Liver (tissue), 9 donors: ENCODE data around the gene DRAM2. TPM values are rescaled to one million over a fixed set of nuclear protein-coding genes. Genes with fewer than 3 reads are reported as not detected.

Experiments
- DNase-seq: peaks from one replicate; pipeline ENCODE4 v3.0.0-alpha.2; 2017; ENCODE audit warnings: low spot score
- H3K27ac ChIP-seq, 2 donors: one replicate each; pipeline ENCODE4 v1.7.0; 2013; ENCODE audit warnings: inconsistent platforms in 2 of 2, low read length in 2 of 2, control low read depth in 1 of 2, low read depth in 1 of 2, mild to moderate bottlenecking in 1 of 2
- H3K27me3 ChIP-seq, 4 donors: one replicate each; pipeline versions ENCODE4 v1.6.1 to v1.7.0; 2013; ENCODE audit warnings: low read length in 3 of 4, inconsistent platforms in 1 of 4, mild to moderate bottlenecking in 1 of 4, moderate library complexity in 1 of 4; ENCODE audit not compliant: control insufficient read depth in 4 of 4, insufficient read depth in 4 of 4
- H3K36me3 ChIP-seq, 4 donors: one replicate each; pipeline versions ENCODE4 v1.6.1 to v1.7.0; 2013; ENCODE audit warnings: low read length in 3 of 4, mild to moderate bottlenecking in 3 of 4, low read depth in 1 of 4, moderate library complexity in 1 of 4; ENCODE audit not compliant: control insufficient read depth in 4 of 4, insufficient read depth in 3 of 4
- H3K4me1 ChIP-seq, 4 donors: one replicate each; pipeline versions ENCODE4 v1.6.1 to v1.7.0; 2013; ENCODE audit warnings: low read length in 3 of 4, mild to moderate bottlenecking in 3 of 4, moderate library complexity in 1 of 4; ENCODE audit not compliant: control insufficient read depth in 4 of 4, insufficient read depth in 4 of 4
- H3K4me3 ChIP-seq, 3 donors: one replicate each; pipeline versions ENCODE4 v1.6.1 to v1.7.0; 2013; ENCODE audit warnings: low read length in 3 of 3, control low read depth in 1 of 3, low read depth in 1 of 3, mild to moderate bottlenecking in 1 of 3
- H3K9ac ChIP-seq, 2 donors: one replicate each; pipeline ENCODE4 v1.7.0; 2013; ENCODE audit warnings: low read length in 2 of 2, mild to moderate bottlenecking in 2 of 2, moderate library complexity in 2 of 2, control low read depth in 1 of 2, low read depth in 1 of 2
- H3K9me3 ChIP-seq, 4 donors: one replicate each; pipeline versions ENCODE4 v1.6.1 to v1.7.0; 2013; ENCODE audit warnings: low read length in 3 of 4; ENCODE audit not compliant: control insufficient read depth in 4 of 4
- EGR1 ChIP-seq, 2 donors: IDR thresholded peaks; 2 replicates each; pipeline ENCODE4 v1.6.1; 2016 to 2018; ENCODE audit warnings: antibody characterized with exemption in 2 of 2, low read depth in 2 of 2
- FOXA1 ChIP-seq: IDR thresholded peaks from 2 replicates; pipeline ENCODE4 v1.6.1; 2016; ENCODE audit warnings: antibody characterized with exemption
- FOXA2 ChIP-seq: IDR thresholded peaks from 2 replicates; pipeline ENCODE4 v1.6.1; 2016; ENCODE audit warnings: antibody characterized with exemption
- GABPA ChIP-seq, 2 donors: IDR thresholded peaks in 1 of 2; conservative IDR thresholded peaks in 1 of 2; 2 replicates each; pipeline ENCODE4 v1.6.1; 2016; ENCODE audit warnings: antibody characterized with exemption in 2 of 2, mild to moderate bottlenecking in 1 of 2, moderate library complexity in 1 of 2
- HNF4A ChIP-seq, 2 donors: conservative IDR thresholded peaks; 2 replicates each; pipeline ENCODE4 v1.6.1; 2016; ENCODE audit warnings: antibody characterized with exemption in 2 of 2, mild to moderate bottlenecking in 2 of 2
- HNF4G ChIP-seq: IDR thresholded peaks from 2 replicates; pipeline ENCODE4 v1.6.1; 2016; ENCODE audit warnings: antibody characterized with exemption
- JUND ChIP-seq, 2 donors: IDR thresholded peaks; 2 replicates each; pipeline ENCODE4 v1.6.1; 2016; ENCODE audit warnings: antibody characterized with exemption in 2 of 2
- NR2F2 ChIP-seq: IDR thresholded peaks from 2 replicates; pipeline ENCODE4 v1.6.1; 2016; ENCODE audit warnings: antibody characterized with exemption
- RXRA ChIP-seq, 2 donors: IDR thresholded peaks; 2 replicates each; pipeline ENCODE4 v1.6.1; 2017 to 2018; ENCODE audit warnings: antibody characterized with exemption in 2 of 2, mild to moderate bottlenecking in 1 of 2
- SP1 ChIP-seq: IDR thresholded peaks from 2 replicates; pipeline ENCODE4 v1.6.1; 2018; ENCODE audit warnings: antibody characterized with exemption, mild to moderate bottlenecking
- TAF1 ChIP-seq: conservative IDR thresholded peaks from 2 replicates; pipeline ENCODE4 v1.6.1; 2016; ENCODE audit warnings: antibody characterized with exemption, mild to moderate bottlenecking
- YY1 ChIP-seq: IDR thresholded peaks from 2 replicates; pipeline ENCODE4 v1.6.1; 2016; ENCODE audit warnings: antibody characterized with exemption, mild to moderate bottlenecking
- WGBS: extraction: QIAGEN DNeasy Blood & Tissue Kit; methylation state at CpG from one replicate; pipeline ENCODE4 v1.1.7; 2013; 5-methylcytosine and 5-hydroxymethylcytosine counted together
- polyA plus RNA-seq, 2 donors: library from polyadenylated mRNA; stranded (reverse) in 1 of 2; unstranded in 1 of 2; fragments of 200-250 nt in 1 of 2; fragments of >200 nt in 1 of 2; fragmentation: Nextera tagmentation in 1 of 2; extraction: Ambion mirVana in 1 of 2; gene quantifications; one replicate each; pipeline versions ENCODE4 v1.2.1 to v1.2.3, GENCODE V29; 2013 to 2015
- total RNA-seq, 2 donors: library from RNA; depleted of rRNA; stranded (reverse); fragments of >200 nt; gene quantifications; one replicate each; pipeline ENCODE4 v1.2.3, GENCODE V29; 2014
- TF ChIP-seq, protein P1 (sequence below): IDR thresholded peaks from 2 replicates; pipeline ENCODE4 v1.6.1; 2016; ENCODE audit warnings: antibody characterized with exemption
- TF ChIP-seq, protein P2 (sequence below): IDR thresholded peaks from 2 replicates; pipeline ENCODE4 v1.6.1; 2016; ENCODE audit warnings: antibody characterized with exemption
- TF ChIP-seq, protein P3 (sequence below): fragments of 150-350 bp; IDR thresholded peaks from 2 replicates; pipeline ENCODE4 v1.5.1; 2017; ENCODE audit warnings: improper control_type of control experiment, low read depth, low read length; ENCODE audit not compliant: missing input control
- TF ChIP-seq, protein P4 (sequence below): IDR thresholded peaks from 2 replicates; pipeline ENCODE4 v1.6.1; 2016; ENCODE audit warnings: antibody characterized with exemption
- TF ChIP-seq, protein P5 (sequence below): IDR thresholded peaks from 2 replicates; pipeline ENCODE4 v1.6.1; 2016; ENCODE audit warnings: antibody characterized with exemption, mild to moderate bottlenecking
- donor health status: healthy.
- donor health status: healthy.
- donor health status: healthy.
- donor health status: healthy.
- donor health status: healthy.

The DRAM2 gene
- total and polyA plus RNA-seq, 4 donors, result 15.7 to 33.9 (median 19.8) TPM

DNA sequence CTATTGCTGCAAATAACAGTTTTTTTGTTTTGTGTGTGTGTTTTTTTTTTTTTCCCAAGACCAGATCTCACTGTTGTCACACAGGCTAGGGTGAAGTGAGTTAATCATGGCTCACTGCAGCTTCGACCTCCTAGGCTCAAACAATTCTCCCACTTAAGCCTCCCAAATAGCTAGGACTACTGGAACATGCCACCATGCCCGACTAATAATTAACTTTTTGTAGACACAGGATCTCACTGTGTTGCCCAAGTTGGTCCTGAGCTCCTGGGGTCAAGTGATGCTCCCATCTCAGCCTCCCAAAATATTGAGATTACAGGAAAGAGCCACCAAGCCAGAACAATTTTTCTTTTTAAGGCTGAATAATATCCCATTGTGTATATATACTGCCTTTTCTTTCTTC is 34.9 kb downstream of the DRAM2 start:
- no peak for DNase-seq

DNA sequence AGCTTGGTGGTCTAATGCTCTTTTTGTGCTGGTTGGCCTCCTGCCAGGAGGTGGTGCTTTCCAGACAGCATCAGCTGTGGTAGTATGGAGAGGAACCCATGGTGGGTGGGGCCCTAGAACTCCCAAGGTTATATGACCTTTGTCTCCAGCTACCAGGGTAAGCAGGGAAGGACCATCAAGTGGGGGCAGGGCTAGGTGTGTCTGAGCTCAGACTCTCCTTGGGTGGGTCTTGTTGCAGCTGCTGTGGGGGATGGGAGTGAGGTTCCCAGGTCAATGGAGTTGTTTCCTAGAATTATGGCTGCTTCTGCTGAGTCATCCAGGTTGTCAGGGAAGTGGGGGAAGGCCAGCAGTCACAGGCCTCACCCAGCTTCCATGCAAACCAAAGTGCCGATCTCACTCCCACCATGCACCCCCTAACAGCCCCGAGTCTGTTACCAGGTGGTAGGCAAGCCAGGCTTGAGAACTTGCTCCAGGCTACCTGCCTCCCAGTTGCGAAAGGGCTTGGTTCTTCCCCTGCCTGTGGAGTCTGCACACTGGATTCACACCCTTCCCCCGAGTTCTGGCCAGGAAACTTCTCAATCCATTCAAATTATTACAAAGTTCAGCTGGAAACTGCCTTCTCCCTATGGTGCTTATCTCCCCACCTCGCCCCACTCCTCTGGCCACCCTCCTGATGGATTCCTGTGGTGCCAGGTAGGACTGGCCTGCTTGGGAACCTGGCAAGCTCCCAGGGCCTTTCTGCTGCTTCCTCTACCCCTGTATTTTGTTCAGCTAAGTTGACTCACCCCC is 37.8 kb downstream of the DRAM2 start:
- no peak for DNase-seq
- 78% methylated on average over 5 of the region's 5 CpGs for WGBS
- no peak for TF ChIP-seq HNF4G
- TF ChIP-seq GABPA (IDR thresholded peaks at IDR 0.05 in 1 of 2, conservative IDR thresholded peaks at IDR 0.05 in 1 of 2), result no peak
- TF ChIP-seq YY1, result no peak
- TF ChIP-seq JUND (IDR thresholded peaks at IDR 0.05), result no peak
- TF ChIP-seq TAF1, result no peak
- TF ChIP-seq, protein P1, sequence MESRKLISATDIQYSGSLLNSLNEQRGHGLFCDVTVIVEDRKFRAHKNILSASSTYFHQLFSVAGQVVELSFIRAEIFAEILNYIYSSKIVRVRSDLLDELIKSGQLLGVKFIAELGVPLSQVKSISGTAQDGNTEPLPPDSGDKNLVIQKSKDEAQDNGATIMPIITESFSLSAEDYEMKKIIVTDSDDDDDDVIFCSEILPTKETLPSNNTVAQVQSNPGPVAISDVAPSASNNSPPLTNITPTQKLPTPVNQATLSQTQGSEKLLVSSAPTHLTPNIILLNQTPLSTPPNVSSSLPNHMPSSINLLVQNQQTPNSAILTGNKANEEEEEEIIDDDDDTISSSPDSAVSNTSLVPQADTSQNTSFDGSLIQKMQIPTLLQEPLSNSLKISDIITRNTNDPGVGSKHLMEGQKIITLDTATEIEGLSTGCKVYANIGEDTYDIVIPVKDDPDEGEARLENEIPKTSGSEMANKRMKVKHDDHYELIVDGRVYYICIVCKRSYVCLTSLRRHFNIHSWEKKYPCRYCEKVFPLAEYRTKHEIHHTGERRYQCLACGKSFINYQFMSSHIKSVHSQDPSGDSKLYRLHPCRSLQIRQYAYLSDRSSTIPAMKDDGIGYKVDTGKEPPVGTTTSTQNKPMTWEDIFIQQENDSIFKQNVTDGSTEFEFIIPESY, result no peak
- TF ChIP-seq, protein P2, sequence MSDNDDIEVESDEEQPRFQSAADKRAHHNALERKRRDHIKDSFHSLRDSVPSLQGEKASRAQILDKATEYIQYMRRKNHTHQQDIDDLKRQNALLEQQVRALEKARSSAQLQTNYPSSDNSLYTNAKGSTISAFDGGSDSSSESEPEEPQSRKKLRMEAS, result no peak
- TF ChIP-seq, protein P3, sequence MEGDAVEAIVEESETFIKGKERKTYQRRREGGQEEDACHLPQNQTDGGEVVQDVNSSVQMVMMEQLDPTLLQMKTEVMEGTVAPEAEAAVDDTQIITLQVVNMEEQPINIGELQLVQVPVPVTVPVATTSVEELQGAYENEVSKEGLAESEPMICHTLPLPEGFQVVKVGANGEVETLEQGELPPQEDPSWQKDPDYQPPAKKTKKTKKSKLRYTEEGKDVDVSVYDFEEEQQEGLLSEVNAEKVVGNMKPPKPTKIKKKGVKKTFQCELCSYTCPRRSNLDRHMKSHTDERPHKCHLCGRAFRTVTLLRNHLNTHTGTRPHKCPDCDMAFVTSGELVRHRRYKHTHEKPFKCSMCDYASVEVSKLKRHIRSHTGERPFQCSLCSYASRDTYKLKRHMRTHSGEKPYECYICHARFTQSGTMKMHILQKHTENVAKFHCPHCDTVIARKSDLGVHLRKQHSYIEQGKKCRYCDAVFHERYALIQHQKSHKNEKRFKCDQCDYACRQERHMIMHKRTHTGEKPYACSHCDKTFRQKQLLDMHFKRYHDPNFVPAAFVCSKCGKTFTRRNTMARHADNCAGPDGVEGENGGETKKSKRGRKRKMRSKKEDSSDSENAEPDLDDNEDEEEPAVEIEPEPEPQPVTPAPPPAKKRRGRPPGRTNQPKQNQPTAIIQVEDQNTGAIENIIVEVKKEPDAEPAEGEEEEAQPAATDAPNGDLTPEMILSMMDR, result no peak
- TF ChIP-seq EGR1 (IDR thresholded peaks at IDR 0.05; ENCODE audit: low read depth in 2 of 2), result no peak

More for the DNA sequence above, 34.9 kb downstream of the DRAM2 start:
- Histone ChIP-seq H3K4me3 (no peak overlapping the region), H3K27ac (no peak overlapping the region), H3K9ac (no peak overlapping the region), H3K36me3 (no peaks in the 10 kb centered on the region), H3K9me3 (peaks cover 0 to 6% (median 4%) of the 10 kb centered on the region in 4 donors), H3K4me1 (peaks cover 0 to 3% (median 1%) of the 10 kb centered on the region in 4 donors), H3K27me3 (no peaks in the 10 kb centered on the region)
- TF ChIP-seq, protein P1, result no peak
- TF ChIP-seq, protein P4, sequence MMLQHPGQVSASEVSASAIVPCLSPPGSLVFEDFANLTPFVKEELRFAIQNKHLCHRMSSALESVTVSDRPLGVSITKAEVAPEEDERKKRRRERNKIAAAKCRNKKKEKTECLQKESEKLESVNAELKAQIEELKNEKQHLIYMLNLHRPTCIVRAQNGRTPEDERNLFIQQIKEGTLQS, result no peak
- no peak for TF ChIP-seq SP1
- no peak for TF ChIP-seq HNF4A (conservative IDR thresholded peaks at IDR 0.05)
- no peak for TF ChIP-seq YY1
- TF ChIP-seq, protein P5, sequence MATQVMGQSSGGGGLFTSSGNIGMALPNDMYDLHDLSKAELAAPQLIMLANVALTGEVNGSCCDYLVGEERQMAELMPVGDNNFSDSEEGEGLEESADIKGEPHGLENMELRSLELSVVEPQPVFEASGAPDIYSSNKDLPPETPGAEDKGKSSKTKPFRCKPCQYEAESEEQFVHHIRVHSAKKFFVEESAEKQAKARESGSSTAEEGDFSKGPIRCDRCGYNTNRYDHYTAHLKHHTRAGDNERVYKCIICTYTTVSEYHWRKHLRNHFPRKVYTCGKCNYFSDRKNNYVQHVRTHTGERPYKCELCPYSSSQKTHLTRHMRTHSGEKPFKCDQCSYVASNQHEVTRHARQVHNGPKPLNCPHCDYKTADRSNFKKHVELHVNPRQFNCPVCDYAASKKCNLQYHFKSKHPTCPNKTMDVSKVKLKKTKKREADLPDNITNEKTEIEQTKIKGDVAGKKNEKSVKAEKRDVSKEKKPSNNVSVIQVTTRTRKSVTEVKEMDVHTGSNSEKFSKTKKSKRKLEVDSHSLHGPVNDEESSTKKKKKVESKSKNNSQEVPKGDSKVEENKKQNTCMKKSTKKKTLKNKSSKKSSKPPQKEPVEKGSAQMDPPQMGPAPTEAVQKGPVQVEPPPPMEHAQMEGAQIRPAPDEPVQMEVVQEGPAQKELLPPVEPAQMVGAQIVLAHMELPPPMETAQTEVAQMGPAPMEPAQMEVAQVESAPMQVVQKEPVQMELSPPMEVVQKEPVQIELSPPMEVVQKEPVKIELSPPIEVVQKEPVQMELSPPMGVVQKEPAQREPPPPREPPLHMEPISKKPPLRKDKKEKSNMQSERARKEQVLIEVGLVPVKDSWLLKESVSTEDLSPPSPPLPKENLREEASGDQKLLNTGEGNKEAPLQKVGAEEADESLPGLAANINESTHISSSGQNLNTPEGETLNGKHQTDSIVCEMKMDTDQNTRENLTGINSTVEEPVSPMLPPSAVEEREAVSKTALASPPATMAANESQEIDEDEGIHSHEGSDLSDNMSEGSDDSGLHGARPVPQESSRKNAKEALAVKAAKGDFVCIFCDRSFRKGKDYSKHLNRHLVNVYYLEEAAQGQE, result no peak
- no peak for TF ChIP-seq NR2F2
- TF ChIP-seq EGR1 (IDR thresholded peaks at IDR 0.05; ENCODE audit: low read depth in 2 of 2), result no peak
- TF ChIP-seq GABPA (IDR thresholded peaks at IDR 0.05 in 1 of 2, conservative IDR thresholded peaks at IDR 0.05 in 1 of 2), result no peak
- TF ChIP-seq RXRA (IDR thresholded peaks at IDR 0.05), result no peak
- no peak for TF ChIP-seq FOXA2
- no peak for TF ChIP-seq FOXA1
- TF ChIP-seq, protein P2, result no peak
- TF ChIP-seq HNF4G, result no peak
- WGBS, result 81% methylated on average over 2 of the region's 2 CpGs

More for the DNA sequence above, 37.8 kb downstream of the DRAM2 start:
- Histone ChIP-seq H3K4me1 (no peaks in the 10 kb centered on the region), H3K9me3 (peaks cover 0 to 5% (median 1%) of the 10 kb centered on the region in 4 donors), H3K27ac (no peak overlapping the region), H3K27me3 (no peaks in the 10 kb centered on the region), H3K4me3 (no peak overlapping the region), H3K36me3 (no peaks in the 10 kb centered on the region), H3K9ac (no peak overlapping the region)
